Colon (tissue), 2 donors: ENCODE measurements around the gene HYAL4.
"Not testable (repeated sequence)": the region's sequence is repeated elsewhere in the genome, so short reads cannot be mapped to it uniquely, and the experiment has no call there.

ENCODE experiments used
- FAIRE-seq: peaks from 2 replicates; lab custom pipeline; 2012; peaks lifted over from hg19 to GRCh38; lab: Jason Lieb, UNC
- donor health status: control.
- donor health status: control.

HYAL4 gene

GRCh38 chr7:123846217-123846891 lies 1.4 kb downstream of the HYAL4 start:
- no peak for FAIRE-seq

- no peak for FAIRE-seq
Measured at GRCh38 chr7:123847868-123848267, 2.9 kb downstream of the HYAL4 start.

- FAIRE-seq: no peak
Measured at GRCh38 chr7:123849855-123850254, 4.9 kb downstream of the HYAL4 start.

- not testable (repeated sequence) for FAIRE-seq
Measured at GRCh38 chr7:123851404-123851803, 6.4 kb downstream of the HYAL4 start.

GRCh38 chr7:123854291-123854690 lies 9.3 kb downstream of the HYAL4 start:
- FAIRE-seq: not testable (repeated sequence)

GRCh38 chr7:123856428-123856827 lies 11.5 kb downstream of the HYAL4 start:
- FAIRE-seq: not testable (repeated sequence)

GRCh38 chr7:123860848-123861247 lies 15.9 kb downstream of the HYAL4 start:
- FAIRE-seq: no peak

GRCh38 chr7:123862775-123863174 lies 17.8 kb downstream of the HYAL4 start:
- FAIRE-seq: no peak

- no peak for FAIRE-seq
Measured at GRCh38 chr7:123863461-123863860, 18.5 kb downstream of the HYAL4 start.

- FAIRE-seq: no peak
Measured at GRCh38 chr7:123864012-123864411, 19.0 kb downstream of the HYAL4 start.

GRCh38 chr7:123864436-123864835 lies 19.5 kb downstream of the HYAL4 start:
- peak; percentile 58 for FAIRE-seq

GRCh38 chr7:123864966-123865365 lies 20.0 kb downstream of the HYAL4 start:
- no peak for FAIRE-seq

GRCh38 chr7:123865517-123866117 lies 20.6 kb downstream of the HYAL4 start:
- FAIRE-seq: peak; percentile 86

- no peak for FAIRE-seq
Measured at GRCh38 chr7:123867225-123867624, 22.3 kb downstream of the HYAL4 start.

- no peak for FAIRE-seq
Measured at GRCh38 chr7:123871998-123872867, 27.3 kb downstream of the HYAL4 start.

GRCh38 chr7:123872908-123873307 lies 27.9 kb downstream of the HYAL4 start:
- no peak for FAIRE-seq

GRCh38 chr7:123876557-123877256 lies 31.7 kb downstream of the HYAL4 start:
- FAIRE-seq: no peak

GRCh38 chr7:123879628-123880027 lies 34.7 kb downstream of the HYAL4 start:
- no peak for FAIRE-seq

GRCh38 chr7:123881300-123881699 lies 36.3 kb downstream of the HYAL4 start:
- no peak for FAIRE-seq

GRCh38 chr7:123883154-123883553 lies 38.2 kb downstream of the HYAL4 start:
- FAIRE-seq: no peak

GRCh38 chr7:123888192-123888591 lies 43.2 kb downstream of the HYAL4 start:
- FAIRE-seq: no peak

GRCh38 chr7:123894753-123895152 lies 49.8 kb downstream of the HYAL4 start:
- FAIRE-seq: not testable (repeated sequence)
